Left renal pelvis (tissue), 4 donors: ENCODE data around the gene GSK3A. TPM values are rescaled to one million over a fixed set of nuclear protein-coding genes. Genes with fewer than 3 reads are reported as not detected.
"Not testable (repeated sequence)": the region's sequence is repeated elsewhere in the genome, so short reads cannot be mapped to it uniquely, and the experiment has no call there.

Experiments
- DNase-seq, 4 donors: peaks; one replicate each; pipeline ENCODE4 v3.0.0-alpha.2; 2013; ENCODE audit warnings: low read depth in 4 of 4, low spot score in 3 of 4
- polyA plus RNA-seq, 4 donors: library from polyadenylated mRNA; unstranded; fragments of 120-200 nt; gene quantifications; one replicate each; pipeline ENCODE4 v1.2.1, GENCODE V29; 2013; ENCODE audit not compliant: insufficient read length in 4 of 4

The GSK3A gene
- polyA plus RNA-seq, 4 donors = 67.2 to 81.3 (median 68.1) TPM

DNA sequence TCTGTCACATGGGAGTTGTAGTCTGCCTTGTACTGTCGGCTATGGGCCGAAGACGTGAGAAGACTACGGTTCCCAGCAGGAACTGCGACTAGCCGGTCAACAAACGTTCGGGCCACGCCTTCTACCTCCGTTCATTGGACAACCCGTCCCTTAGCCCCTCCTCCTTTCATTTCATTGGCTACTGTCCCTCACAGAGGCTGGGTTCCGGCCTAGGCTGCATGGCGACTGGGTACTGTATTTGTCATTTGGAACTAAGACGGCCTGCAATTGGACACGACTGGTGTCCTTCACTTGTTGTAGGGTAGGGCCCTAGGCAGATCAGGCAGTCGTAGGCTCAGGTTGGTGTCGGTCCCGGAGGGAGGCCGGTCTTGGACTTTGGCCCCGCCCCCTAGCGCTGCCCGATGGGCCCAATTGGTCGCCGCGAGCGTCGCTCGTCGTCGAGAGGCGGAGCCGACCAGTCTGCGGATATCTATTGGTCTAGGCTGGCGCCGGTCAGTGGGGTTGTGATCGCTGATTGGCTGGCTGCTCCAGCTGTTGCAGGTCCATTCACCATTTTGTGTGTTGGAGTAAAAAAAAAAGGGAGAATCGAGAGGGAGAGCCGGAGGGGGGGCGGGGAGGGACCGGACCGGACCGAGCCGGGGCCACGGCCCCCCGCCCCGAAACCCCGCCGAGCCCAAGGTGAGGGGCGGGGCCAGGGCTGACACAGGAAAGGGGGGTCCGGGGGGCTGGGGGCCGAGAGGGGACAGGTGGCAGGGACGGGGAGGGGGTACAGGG lies 26.5 kb upstream of the GSK3A start, which contains the start of gene CIC:
TSS of gene CIC (plus strand) at position 549 of the 774 bp plus-strand sequence. CDS start 2,532 bp downstream, outside the sequence.
- DNase-seq = peak; percentile 100

DNA sequence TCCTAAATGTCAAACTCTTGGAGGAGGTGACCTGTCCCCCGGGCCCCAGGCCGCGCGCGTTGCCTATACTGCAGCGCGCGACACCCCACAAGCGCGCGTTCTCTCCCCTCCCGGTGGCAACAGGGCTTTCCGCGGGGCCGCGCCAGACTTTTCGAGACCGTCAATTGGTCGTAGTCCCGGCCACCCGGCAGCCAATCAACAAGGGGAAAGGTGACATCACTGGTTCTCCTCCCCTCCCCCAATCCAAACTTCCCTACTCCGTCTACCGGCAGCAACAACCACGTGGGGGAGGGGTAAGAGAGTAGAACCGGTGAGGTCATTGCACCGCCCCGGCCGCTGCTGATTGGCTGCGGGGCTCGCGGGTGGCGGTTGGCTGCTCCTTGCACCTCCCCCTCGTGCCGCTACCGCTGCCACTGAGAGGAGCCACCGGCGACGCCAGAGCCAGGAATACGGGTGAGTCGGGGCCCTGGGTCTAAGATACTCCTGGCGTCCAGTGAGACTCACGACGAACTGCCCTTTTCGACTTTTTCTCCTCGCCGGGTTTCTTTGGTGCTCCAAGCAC lies 25.8 kb upstream of the GSK3A start:
- DNase-seq = peak; percentile 99 to 100 (median 100)

DNA sequence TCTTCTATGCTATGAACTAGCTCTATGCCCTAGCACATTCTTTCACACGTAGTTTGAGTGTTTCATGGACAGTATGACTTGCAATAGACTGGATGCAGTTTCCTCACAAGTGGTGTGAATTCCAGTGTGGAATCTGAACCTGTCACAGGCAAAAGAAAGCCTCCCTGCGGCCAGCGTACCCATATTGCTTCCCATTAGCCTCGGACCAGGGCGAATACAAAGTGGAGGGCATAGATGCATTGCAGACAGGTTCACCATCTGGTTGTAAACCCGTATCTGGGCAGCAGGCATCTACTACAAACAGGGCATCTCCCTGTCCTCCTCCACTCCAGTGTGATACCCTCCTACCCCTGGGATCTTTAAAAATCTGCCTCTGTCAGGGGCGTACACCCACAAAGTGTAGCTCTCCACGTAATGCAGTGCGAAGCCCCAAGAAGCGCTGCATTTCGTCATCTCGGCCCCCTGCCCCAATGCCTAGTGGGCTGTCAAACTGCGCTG lies 25.3 kb upstream of the GSK3A start:
- DNase-seq = no peak

DNA sequence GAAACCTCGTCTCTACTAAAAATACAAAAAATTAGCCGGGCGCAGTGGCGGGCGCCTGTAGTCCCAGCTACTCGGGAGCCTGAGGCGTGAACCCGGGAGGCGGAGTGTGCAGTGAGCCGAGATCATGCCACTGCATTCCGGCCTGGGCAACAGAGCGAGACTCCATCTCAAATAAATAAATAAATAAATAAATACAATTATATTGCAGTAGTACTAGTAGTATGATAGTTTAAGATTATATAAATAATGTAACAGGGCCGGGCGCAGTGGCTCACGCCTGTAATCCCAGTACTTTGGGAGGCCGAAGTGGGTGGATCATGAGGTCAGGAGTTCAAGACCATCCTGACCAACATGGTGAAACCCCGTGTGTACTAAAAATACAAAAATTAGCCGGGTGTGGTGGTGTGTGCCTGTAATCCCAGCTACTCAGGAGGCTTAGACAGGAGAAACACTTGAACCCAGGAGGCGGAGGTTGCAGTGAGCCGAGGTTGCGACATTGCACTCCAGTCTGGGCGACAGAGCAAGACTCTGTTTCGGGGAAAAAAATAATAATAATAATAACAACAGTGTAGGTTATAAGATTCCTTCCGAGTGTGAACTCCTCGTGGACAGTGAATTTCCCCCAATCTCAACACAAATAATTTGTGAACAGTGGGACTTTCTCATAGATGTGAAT lies 24.7 kb upstream of the GSK3A start:
- not testable (repeated sequence) for DNase-seq

DNA sequence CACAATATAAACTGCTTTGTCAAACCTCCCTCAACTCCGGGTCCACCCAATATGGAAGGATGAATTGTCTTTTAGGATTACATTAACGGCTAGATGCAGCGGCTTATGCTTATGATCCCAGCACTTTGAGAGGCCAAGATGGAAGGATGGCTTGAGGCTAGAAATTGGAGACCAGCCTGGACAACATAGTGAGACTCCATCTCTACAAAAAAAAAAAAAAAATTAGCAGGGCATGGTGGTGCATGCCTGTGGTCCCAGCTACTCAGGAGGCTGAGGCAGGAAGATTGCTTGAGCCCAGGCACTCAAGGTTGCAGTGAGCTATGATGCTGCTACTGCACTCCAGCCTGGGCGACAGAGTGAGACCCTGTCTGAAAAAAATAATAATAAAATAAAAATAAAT lies 23.7 kb upstream of the GSK3A start:
- DNase-seq = not testable (repeated sequence)

DNA sequence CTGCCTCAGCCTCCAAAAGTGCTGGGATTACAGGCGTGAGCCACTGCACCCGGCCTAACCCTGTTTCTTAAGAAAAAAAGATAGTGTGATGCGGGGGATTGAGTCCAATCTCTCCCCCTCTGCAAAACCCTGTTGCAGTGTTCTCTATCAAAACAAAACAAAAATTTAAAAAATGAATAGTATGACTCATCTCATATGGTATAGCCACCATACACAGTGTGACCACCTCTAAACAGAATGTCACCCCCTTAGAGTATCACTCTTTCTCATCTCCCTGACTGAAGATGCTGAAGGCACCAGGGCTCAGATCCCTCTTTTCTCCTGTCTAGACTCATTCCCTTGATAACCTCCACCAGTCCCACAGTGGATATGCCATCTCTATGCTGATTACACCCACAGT lies 19.4 kb upstream of the GSK3A start:
- DNase-seq = no peak

DNA sequence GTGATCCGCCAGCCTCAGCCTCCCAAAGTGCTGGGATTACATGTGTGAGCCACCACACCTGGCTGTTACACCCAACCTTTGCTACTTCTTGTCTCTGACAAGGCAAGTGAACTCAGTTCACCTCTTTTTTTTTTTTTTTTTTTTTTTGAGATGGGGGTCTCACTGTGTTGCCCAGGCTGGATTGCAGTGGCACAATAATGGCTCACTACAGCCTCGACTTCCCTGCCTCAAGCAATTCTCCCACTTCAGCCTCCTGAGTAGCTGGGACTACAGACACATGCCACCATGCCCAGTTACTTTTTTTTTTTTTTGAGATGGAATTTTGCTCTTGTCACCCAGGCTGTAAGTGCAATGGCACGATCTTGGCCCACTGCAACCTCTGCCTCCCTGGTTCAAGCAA lies 15.4 kb upstream of the GSK3A start:
- DNase-seq = not testable (repeated sequence)

DNA sequence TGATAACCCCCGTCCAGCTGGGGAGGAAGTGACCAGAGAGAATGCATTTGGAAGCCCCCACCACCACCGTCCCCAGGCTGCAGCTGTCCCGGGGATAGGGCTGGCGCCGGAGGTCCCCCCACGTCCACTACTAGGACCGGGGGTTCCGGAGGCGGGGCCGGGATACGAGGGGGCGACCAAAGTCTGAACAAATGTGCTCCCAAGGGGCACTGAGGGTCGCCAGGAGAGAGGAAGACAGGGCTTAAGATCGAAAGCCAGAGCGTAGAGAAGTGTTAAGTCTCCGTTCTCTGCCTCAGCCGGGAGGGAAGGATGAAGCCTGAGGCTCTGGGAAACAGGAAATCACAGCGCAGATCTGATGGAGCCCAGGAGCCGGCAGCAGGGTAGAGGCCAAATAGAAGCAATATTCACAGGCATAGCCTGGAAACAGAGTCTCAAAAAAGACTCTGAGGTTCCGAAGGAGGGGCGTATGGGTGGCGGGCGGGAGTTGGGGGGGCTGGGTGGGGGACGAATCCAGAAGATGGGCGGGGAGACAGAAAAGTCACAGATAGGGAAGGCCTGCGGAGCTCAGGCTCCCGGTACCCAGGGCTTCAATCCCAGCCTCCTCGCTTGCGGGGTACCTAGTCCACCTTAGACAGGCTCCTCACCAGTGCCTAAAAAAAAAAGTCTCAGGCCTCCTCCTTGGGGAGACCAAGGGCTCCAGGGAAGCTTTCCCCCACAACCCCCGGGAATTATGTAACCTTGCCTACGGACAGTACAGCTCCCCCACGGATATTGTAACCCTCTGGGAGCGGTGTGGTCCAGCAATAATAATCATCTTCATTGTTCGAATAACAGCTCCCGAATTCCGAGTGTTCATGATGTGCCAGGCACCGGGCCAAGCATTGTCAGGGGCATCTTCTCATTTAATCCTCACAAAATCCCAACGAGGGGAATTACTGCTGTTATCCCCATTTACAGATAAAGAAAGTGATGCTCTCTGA lies 13.7 kb upstream of the GSK3A start:
- DNase-seq = no peak

DNA sequence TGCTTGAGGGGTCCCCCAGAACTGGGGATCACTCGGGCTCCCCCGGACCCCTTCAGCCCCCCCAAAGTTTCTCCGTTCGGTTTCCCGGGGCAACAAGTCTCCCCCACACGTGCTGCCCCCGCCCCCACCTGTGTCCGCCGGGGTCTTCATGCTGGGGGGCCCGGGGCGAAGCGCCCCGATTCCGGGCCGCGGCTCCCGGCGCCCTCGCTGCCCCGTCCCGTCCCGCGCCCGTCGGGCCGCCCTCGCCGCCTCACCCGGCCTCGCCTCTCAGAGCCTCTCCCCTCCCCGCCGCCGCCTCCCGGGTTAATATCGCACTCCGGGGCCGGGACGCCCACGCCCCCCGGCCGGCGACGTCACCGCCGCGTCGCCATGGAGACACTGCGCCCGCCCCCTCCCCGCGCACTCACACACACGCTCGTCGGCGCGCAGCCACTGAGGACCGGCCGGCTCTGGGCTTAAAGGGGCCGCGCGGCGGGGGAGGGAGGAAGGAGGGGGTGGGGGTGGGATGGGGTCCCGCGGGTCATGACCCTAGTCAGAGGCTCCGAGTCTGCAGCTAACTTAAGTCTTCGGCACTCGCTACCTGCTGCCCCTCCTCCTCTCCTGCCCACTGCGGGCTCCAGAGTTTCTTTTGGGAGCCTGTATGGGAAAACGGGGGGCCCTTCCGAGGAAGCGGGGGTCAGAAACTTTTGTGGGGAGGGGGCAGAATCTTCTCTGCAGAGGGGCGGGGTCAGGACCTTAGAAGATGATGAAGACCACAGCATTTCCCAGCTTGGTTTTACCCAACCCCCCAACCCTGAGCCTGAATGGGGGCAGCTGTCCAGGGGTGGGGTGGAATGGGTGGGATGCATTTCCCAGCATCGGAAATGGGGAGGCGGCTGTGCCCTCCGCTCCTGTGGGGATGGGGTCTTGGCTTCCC lies 12.7 kb upstream of the GSK3A start, which contains the start of gene ERF:
TSS of gene ERF (minus strand) at position 279 of the 916 bp plus-strand sequence. CDS start at position 150, 129 bp downstream.
- peak in 2 of 4 donors; percentile 83 to 87 for DNase-seq

DNA sequence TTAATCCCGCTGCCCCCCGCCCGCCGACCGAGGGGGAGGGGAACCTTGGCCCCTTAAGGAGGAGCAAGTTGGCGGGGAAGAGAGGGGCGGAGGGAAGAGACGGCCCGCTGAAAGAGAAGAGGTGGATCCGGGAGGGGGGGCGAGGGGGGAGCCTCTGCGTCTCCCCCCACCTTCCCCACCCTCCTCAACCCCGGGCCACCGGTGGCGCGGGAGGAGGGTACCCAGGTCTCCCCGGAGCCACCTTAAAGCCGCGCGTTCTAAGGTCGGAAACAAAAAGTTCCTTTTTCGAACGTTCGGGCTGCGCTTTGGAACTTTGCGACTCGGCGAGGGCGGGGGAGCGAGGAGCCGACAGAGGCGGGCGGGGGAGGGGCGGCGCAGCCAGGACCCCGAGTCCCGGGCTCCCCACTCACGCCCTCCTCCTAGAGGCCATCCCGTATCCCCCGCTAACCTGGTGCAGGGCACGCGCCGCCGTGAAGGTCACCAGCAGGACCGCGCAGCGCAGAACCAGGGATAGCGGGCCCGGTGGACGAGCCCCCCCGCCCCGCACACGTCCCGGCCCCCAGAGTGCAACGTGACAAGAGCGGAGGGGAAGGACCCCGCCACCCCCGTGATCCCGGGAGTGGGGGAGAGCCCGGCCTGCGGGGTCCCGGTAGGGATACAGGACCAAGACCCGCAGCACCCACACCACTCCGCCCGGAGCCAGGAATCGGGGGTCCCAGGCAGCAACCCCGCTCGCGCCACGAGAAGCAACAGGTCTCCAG lies 11.9 kb upstream of the GSK3A start:
- DNase-seq = peak in 1 of 4 donors; percentile 70

DNA sequence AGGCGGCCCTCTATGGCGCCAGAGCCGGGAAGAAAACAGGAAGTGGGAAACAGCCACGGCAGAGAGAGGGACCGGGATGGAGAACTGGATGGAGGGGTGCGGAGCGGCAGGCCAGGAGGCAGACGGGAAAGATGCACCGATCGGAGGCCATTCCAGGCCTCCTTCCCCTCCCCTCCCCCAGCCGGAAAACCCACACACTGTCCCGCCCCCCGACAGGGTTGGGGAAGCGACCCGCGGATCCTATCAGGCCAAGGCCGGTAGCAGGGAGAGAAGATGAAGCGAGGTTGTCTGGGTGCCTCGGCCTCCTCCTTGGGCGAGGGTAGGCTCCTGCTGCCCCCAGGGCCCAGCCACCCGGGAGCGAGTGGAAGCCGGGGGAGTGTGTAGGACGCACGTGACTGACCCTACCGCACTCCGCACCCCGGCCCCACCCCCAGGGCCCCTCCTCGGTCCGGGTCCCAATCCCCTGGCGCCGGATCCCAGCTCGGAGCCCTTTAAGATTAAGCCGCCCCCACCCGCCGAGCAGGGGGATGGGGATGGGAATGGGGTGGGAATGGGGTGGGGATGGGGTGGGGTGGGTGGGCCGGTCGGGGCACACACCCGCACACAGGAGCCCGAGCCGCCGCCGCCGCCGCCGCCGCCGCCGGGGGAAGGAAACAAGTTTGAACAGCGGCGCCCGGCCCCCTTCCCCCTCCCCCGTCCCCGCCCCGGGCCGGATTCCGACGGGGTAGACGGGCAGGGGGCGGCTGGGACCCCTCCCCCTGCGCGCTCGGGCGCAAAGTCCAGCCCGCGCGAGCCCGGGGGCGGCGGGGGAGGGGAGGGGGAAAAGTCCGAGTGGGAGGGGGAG lies 11.1 kb upstream of the GSK3A start:
- DNase-seq = no peak

DNA sequence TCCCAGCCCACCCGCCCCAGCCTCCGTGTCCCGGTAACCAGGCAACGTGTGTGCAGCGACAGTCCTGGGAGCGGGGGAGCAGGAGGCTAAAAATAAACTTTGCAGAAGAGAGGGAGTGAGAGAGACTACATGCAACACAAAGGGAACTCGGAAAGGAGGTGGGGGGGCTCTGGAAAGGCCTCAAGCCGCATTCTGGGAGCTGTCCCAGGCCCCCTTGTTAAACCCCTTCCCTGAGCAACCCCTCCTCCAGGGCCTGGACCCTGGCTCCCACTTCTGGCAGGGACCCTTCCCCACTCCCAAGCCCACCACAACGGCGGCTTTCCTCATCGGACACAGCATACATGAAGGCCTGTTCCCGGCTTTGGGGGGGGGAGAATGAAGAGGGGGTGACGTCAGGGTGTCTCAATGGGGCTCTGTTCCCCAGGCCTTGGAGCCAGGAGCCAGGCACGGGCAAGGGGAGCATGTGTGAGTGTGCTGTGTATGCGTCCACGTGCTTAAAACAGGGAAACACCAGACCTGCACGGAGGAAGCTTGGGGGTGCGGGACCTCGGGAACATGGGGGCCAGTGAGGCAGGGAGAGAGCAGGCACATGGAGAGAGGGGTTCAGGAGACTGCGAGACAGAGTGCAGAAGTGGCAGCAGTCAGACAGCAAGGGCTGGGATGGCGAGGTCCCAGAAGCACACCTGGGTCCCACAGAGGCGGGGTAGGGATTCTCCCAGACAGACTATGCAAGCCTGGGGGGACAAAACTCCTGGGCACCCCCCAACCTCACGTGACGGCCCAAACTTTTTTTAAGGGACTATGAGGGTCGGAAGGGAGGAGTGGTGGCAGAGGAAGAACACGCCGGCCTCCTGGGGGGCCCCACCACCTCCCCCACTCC lies 10.2 kb upstream of the GSK3A start:
- DNase-seq = no peak

DNA sequence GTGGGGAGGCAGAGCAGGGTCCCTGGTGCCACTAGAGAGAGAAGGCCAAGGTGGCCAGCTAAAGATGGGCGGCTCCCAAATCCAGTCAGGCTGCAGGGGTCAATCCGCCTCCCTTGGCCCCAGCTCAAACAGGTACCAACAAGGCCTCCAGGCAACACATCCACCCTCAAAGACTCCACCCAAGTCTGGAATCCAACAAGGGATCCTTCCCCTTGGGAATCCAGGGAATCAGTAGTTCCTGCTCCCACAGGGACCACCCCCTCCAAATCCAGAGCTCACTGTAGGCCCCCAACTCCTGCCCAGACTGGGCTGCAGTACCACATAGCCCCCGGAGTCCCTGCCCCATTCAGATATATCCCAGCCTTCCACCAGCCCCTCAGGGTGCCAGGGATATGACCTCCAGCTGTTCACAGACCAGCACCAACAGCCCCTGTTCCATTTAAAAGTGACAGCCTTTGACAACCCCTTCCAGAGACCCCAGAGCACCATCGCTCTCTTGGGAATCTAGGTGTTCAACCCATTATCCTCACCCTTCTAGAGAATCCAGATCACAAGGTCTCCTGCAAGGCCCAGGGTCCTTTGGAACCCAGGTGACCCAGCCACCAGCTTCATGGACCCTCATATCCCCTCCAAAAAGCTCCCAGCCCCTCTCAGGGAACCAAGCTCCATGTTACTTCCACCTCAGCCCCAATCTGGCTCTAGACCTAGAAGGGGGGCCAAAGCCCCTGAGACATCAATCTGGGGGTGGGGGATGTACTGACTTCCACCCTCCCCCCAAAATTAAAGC lies 9.4 kb upstream of the GSK3A start:
- no peak for DNase-seq

DNA sequence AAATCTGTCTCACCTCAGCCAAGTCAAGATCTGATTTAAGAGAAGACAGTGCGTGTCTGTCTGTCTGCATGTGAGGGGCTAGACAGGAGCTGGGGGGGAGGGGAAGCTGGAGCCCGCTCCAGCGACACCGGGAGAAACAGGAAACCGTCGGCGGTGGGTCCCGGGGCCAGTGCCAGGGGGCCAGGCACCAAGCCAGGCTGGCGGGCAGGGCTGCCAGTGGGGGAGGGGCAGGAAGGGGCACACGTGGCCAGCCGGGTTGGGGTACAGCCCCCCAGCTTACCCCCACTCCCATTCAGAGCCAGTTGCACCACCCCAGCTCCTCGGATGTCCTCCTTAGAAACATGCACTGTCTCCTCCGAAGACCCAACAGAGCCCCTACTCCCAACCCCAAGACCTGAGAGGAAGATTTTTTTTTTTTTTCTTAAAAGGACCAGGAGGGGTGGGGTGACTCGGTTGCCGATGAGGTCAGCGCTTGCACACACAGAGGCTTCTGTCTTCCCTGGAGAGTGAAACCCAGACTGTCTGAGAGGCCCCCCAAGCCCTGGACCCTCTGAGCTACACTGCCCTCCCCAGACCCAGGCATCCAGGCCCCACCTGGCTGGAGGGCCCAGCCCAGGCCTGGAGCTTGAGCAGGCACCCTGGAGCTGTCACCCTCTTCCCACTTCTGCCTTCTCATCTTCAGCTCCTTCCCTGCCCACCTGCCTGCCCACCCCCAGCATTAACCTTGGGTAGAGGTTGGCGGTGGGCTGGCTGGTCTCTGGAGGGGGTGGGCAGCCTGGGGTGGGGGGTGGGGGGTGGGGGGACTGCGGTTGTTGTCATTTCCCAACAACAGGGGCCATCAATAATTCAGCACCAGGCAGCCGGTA lies 8.5 kb upstream of the GSK3A start:
- no peak for DNase-seq

DNA sequence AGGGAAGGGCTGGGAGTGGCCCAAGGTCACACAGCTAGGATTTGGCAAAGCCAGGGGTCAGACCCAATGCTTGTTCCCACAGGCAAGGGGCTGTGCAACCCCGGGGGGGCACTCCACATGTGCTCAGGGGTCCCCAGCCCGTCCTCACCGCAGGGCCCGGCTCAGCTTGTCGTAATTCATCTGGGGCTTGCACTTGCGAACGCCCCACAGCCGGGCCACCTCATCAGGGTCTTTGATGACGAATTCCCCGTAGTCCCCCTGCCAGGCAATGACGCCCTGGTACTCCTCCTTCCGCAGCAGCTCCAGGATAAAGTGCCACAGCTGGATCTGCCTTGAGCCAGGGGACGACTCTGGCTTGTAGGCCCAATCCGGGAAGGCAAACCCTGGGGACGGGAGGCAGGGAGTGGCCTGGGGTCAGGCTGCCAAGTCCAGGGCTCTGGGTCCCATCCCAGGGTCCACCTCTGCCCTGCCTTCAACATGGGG lies 7.8 kb upstream of the GSK3A start:
- DNase-seq = no peak
